HG02678 (cell line): ENCODE results near the gene DIP2C.

Experiments used
- ATAC-seq: cut with Tn5 transposase; IDR thresholded peaks from one replicate; pipeline ENCODE4 v1.9.1; 2021; ENCODE audit warnings: mild to moderate bottlenecking, moderate library complexity; ENCODE audit not compliant: unreplicated experiment

The DIP2C gene

GRCh38 chr10:677750-678661 lies 11.5 kb downstream of the DIP2C start:
- no peak for ATAC-seq

- no peak for ATAC-seq
Measured at GRCh38 chr10:677038-677437, 12.4 kb downstream of the DIP2C start.

- peak; percentile 45 for ATAC-seq
Measured at GRCh38 chr10:676178-676577, 13.3 kb downstream of the DIP2C start.

- ATAC-seq = no peak
Measured at GRCh38 chr10:675532-675931, 13.9 kb downstream of the DIP2C start.

- no peak for ATAC-seq
Measured at GRCh38 chr10:673492-673891, 16.0 kb downstream of the DIP2C start.

- no peak for ATAC-seq
Measured at GRCh38 chr10:672992-673391, 16.5 kb downstream of the DIP2C start.

- no peak for ATAC-seq
Measured at GRCh38 chr10:672203-672602, 17.3 kb downstream of the DIP2C start.

GRCh38 chr10:670990-671389 lies 18.5 kb downstream of the DIP2C start:
- no peak for ATAC-seq

GRCh38 chr10:670038-670437 lies 19.4 kb downstream of the DIP2C start:
- ATAC-seq = no peak

GRCh38 chr10:668786-669485 lies 20.5 kb downstream of the DIP2C start:
- no peak for ATAC-seq

- no peak for ATAC-seq
Measured at GRCh38 chr10:667602-668143, 21.8 kb downstream of the DIP2C start.

- no peak for ATAC-seq
Measured at GRCh38 chr10:667096-667495, 22.4 kb downstream of the DIP2C start.

GRCh38 chr10:666237-667012 lies 23.0 kb downstream of the DIP2C start:
- no peak for ATAC-seq

GRCh38 chr10:665579-666091 lies 23.8 kb downstream of the DIP2C start:
- no peak for ATAC-seq

- ATAC-seq = no peak
Measured at GRCh38 chr10:664893-665292, 24.6 kb downstream of the DIP2C start.

- no peak for ATAC-seq
Measured at GRCh38 chr10:664301-664700, 25.2 kb downstream of the DIP2C start.

GRCh38 chr10:663831-664251 lies 25.6 kb downstream of the DIP2C start:
- no peak for ATAC-seq

GRCh38 chr10:663466-663751 lies 26.1 kb downstream of the DIP2C start:
- no peak for ATAC-seq

GRCh38 chr10:662686-663465 lies 26.6 kb downstream of the DIP2C start:
- ATAC-seq = no peak

- no peak for ATAC-seq
Measured at GRCh38 chr10:662223-662605, 27.3 kb downstream of the DIP2C start.
